GM12892 (cell line): ENCODE data around the gene TENM3.
"Not testable (repeated sequence)": the region's sequence is repeated elsewhere in the genome, so short reads cannot be mapped to it uniquely, and the experiment has no call there.

Source experiments
- DNase-seq: peaks from one replicate; pipeline ENCODE4 v3.0.0; 2011; ENCODE audit not compliant: insufficient read length
- FAIRE-seq: peaks from 2 replicates; lab custom pipeline; 2011; peaks lifted over from hg19 to GRCh38; lab: Jason Lieb, UNC
- POLR2A ChIP-seq: IDR thresholded peaks from 2 replicates; pipeline ENCODE4 v1.6.1; 2011; ENCODE audit warnings: low read depth, low read length, control low read depth
- POLR2AphosphoS5 ChIP-seq: IDR thresholded peaks from 2 replicates; pipeline ENCODE4 v1.6.1; 2011; ENCODE audit warnings: low read depth, low read length, control low read depth
- TAF1 ChIP-seq: IDR thresholded peaks from 2 replicates; pipeline ENCODE4 v1.6.1; 2011; ENCODE audit warnings: low read depth, mild to moderate bottlenecking, control low read depth, low read length, borderline replicate concordance

TENM3 gene

GRCh38 chr4:182810103-182810615 lies 567.0 kb downstream of the TENM3 start:
- TF ChIP-seq POLR2AphosphoS5 (no peak), POLR2A (no peak), TAF1 (no peak)
- DNase-seq (no peak), FAIRE-seq (peak; percentile 27)

- no peak for FAIRE-seq
Measured at GRCh38 chr4:182812916-182813315, 569.7 kb downstream of the TENM3 start.

GRCh38 chr4:182814065-182814464 lies 570.9 kb downstream of the TENM3 start:
- not testable (repeated sequence) for DNase-seq, FAIRE-seq

More at GRCh38 chr4:182812916-182813315, 569.7 kb downstream of the TENM3 start:
- DNase-seq = no peak
- TF ChIP-seq TAF1 (no peak), POLR2AphosphoS5 (no peak), POLR2A (no peak)

GRCh38 chr4:182818926-182819730 lies 575.9 kb downstream of the TENM3 start:
- no peak for DNase-seq
- TF ChIP-seq POLR2A (no peak), POLR2AphosphoS5 (no peak), TAF1 (no peak)
- no peak for FAIRE-seq

- DNase-seq (no peak), FAIRE-seq (no peak)
- TF ChIP-seq POLR2AphosphoS5 = no peak
- no peak for TF ChIP-seq POLR2A
- no peak for TF ChIP-seq TAF1
Measured at GRCh38 chr4:182819751-182820150, 576.5 kb downstream of the TENM3 start.

- TF ChIP-seq POLR2AphosphoS5 (no peak), TAF1 (no peak), POLR2A (no peak)
- no peak for FAIRE-seq
- no peak for DNase-seq
Measured at GRCh38 chr4:182822554-182822953, 579.4 kb downstream of the TENM3 start.

- DNase-seq = no peak
- no peak for TF ChIP-seq POLR2AphosphoS5
- TF ChIP-seq POLR2A = no peak
- TF ChIP-seq TAF1 = no peak
- FAIRE-seq = no peak
Measured at GRCh38 chr4:182823576-182823975, 580.4 kb downstream of the TENM3 start.

GRCh38 chr4:182825003-182825402 lies 581.8 kb downstream of the TENM3 start:
- TF ChIP-seq POLR2AphosphoS5 = no peak
- no peak for TF ChIP-seq TAF1
- no peak for TF ChIP-seq POLR2A
- DNase-seq (no peak), FAIRE-seq (no peak)

GRCh38 chr4:182825786-182826185 lies 582.6 kb downstream of the TENM3 start:
- no peak for DNase-seq
- TF ChIP-seq TAF1 = no peak
- TF ChIP-seq POLR2AphosphoS5 = no peak
- TF ChIP-seq POLR2A = no peak
- no peak for FAIRE-seq

- FAIRE-seq = no peak
- TF ChIP-seq POLR2AphosphoS5 (no peak), TAF1 (no peak), POLR2A (no peak)
- DNase-seq = no peak
Measured at GRCh38 chr4:182826391-182826790, 583.2 kb downstream of the TENM3 start.

- FAIRE-seq = no peak
- TF ChIP-seq TAF1 = no peak
- no peak for TF ChIP-seq POLR2AphosphoS5
- TF ChIP-seq POLR2A = no peak
Measured at GRCh38 chr4:182827166-182827565, 584.0 kb downstream of the TENM3 start.

GRCh38 chr4:182827954-182828353 lies 584.8 kb downstream of the TENM3 start:
- FAIRE-seq (no peak), DNase-seq (no peak)
- TF ChIP-seq TAF1 = no peak
- no peak for TF ChIP-seq POLR2A
- no peak for TF ChIP-seq POLR2AphosphoS5

More at GRCh38 chr4:182827166-182827565, 584.0 kb downstream of the TENM3 start:
- DNase-seq = no peak
